CD4-positive, CD25-positive, alpha-beta regulatory T cell (primary cell): Measurements from ENCODE around the gene LGALS3BP. TPM values are rescaled to one million over a fixed set of nuclear protein-coding genes. Genes with fewer than 3 reads are reported as not detected.

Source experiments
- ATAC-seq, 2 donors: fragments of 150-1000 bp; cut with Tn5 transposase; one replicate each; pipeline ENCODE4 v1.10.0; 2021; ENCODE audit warnings: low read depth in 2 of 2, moderate number of reproducible peaks in 2 of 2, moderate library complexity in 1 of 2
- DNase-seq, 3 donors: peaks; one replicate each; pipeline versions ENCODE4 v3.0.0 to v3.0.0-alpha.2; 2012 to 2022; ENCODE audit warnings: mixed read lengths in 1 of 3
- H3K27ac ChIP-seq: one replicate; pipeline ENCODE4 v1.7.0; 2013; ENCODE audit warnings: mild to moderate bottlenecking, low read length; ENCODE audit not compliant: insufficient read depth, poor library complexity, severe bottlenecking
- H3K27me3 ChIP-seq: one replicate; pipeline ENCODE4 v1.7.0; 2013; ENCODE audit warnings: low read length; ENCODE audit not compliant: control insufficient read depth, insufficient read depth
- H3K36me3 ChIP-seq: one replicate; pipeline ENCODE4 v1.7.0; 2013; ENCODE audit warnings: mild to moderate bottlenecking, low read length, moderate library complexity; ENCODE audit not compliant: control insufficient read depth, insufficient read depth
- H3K4me1 ChIP-seq: 2 replicates; pipeline ENCODE4 v1.7.0; 2013; ENCODE audit warnings: mild to moderate bottlenecking, low read length; ENCODE audit not compliant: insufficient read depth, control insufficient read depth, poor library complexity, severe bottlenecking
- H3K4me3 ChIP-seq: one replicate; pipeline ENCODE4 v1.7.0; 2013; ENCODE audit warnings: low read depth, mild to moderate bottlenecking, low read length, moderate library complexity
- H3K9me3 ChIP-seq, 2 experiments: 1 replicate in 1 of 2; 2 replicates in 1 of 2; pipeline ENCODE4 v1.7.0; 2013; ENCODE audit warnings: low read length in 2 of 2, mild to moderate bottlenecking in 1 of 2, moderate library complexity in 1 of 2; ENCODE audit not compliant: control insufficient read depth in 2 of 2
- H3K27ac Mint-ChIP-seq, 3 donors: one replicate each; pipeline ENCODE4 v1.8.0; 2020 to 2022; ENCODE audit warnings: mild to moderate bottlenecking in 3 of 3, mixed read lengths in 3 of 3, moderate library complexity in 2 of 3
- H3K27me3 Mint-ChIP-seq: one replicate; pipeline ENCODE4 v1.8.0; 2022; ENCODE audit warnings: mild to moderate bottlenecking, mixed read lengths
- H3K36me3 Mint-ChIP-seq: one replicate; pipeline ENCODE4 v1.8.0; 2020; ENCODE audit warnings: mixed read lengths
- H3K4me1 Mint-ChIP-seq, 4 donors: one replicate each; pipeline ENCODE4 v1.8.0; 2020 to 2022; ENCODE audit warnings: mixed read lengths in 4 of 4, mild to moderate bottlenecking in 1 of 4
- H3K4me3 Mint-ChIP-seq, 4 donors: one replicate each; pipeline ENCODE4 v1.8.0; 2020 to 2022; ENCODE audit warnings: mild to moderate bottlenecking in 4 of 4, mixed read lengths in 4 of 4, moderate library complexity in 3 of 4
- H3K9me3 Mint-ChIP-seq, 7 donors: one replicate each; pipeline ENCODE4 v1.8.0; 2020 to 2022; ENCODE audit warnings: mixed read lengths in 7 of 7, mild to moderate bottlenecking in 3 of 7, moderate library complexity in 2 of 7
- polyA plus RNA-seq, 4 donors: library from polyadenylated mRNA; unstranded; fragments of 300-500 nt; fragmentation: Illumina TruSeq; gene quantifications; one replicate each; pipeline ENCODE4 v1.2.3, GENCODE V29; 2021
- total RNA-seq: library from RNA; stranded (reverse); gene quantifications from one replicate; pipeline ENCODE4 v1.2.3, GENCODE V29; 2022

The LGALS3BP gene
- total and polyA plus RNA-seq, 5 donors from 2014 or later, result 23.4 to 43.5 (median 27.2) TPM

DNA sequence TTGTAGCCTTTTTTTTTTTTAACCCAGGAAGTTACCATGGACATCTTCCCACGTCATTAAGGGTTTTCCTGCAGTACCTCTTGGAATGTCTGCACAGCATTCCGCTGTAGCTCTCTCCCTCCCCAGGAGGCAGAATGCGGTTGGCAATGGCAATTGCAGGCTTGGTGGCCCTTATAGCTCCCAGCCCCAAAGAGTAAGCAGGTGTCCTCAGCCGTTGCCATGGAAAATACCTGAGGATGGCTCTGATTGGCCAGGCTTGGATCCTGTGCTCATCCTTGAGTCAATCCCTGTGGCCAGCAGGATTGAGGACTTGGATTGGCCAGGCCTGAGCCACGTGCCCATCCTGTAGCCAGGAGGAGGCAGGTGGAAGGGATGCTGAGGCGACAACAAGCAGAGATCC lies 39.0 kb downstream of the LGALS3BP start:
- H3K27me3 Mint-ChIP-seq, result no peaks in the 10 kb centered on the region
- no peak overlapping the region for H3K27ac Mint-ChIP-seq
- Histone ChIP-seq H3K4me3 (no peak overlapping the region), H3K36me3 (no peaks in the 10 kb centered on the region), H3K27ac (no peak overlapping the region), H3K9me3 (no peaks in the 10 kb centered on the region), H3K4me1 (no peaks in the 10 kb centered on the region), H3K27me3 (no peaks in the 10 kb centered on the region)
- no peaks in the 10 kb centered on the region for H3K36me3 Mint-ChIP-seq
- H3K4me1 Mint-ChIP-seq, result peaks cover 0 to 2% (median 0%) of the 10 kb centered on the region in 4 donors
- no peak overlapping the region for H3K4me3 Mint-ChIP-seq
- no peak for DNase-seq
- H3K9me3 Mint-ChIP-seq, result peaks cover 0 to 2% (median 0%) of the 10 kb centered on the region in 7 donors
- ATAC-seq, result no peak

DNA sequence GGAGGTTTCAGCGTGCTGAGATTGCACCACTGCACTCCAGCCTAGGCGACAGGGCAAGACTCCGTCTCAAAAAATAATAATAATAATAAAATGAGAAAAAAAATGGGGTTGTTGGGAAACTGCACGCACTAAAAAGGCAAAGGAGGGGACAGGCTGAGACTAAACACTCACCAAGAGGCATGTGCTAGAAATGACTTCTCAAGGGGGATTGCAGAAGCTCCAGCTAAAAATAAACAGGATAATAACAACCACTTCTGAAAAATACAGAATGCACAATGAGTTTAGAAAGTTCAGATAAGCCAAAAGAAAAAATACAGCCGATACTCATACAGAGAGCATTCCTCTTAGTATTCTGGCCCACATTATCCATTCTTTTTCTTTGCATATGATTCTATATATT lies 39.5 kb downstream of the LGALS3BP start:
- Mint-ChIP-seq H3K9me3 (peaks cover 0 to 5% (median 0%) of the 10 kb centered on the region in 7 donors), H3K4me3 (no peak overlapping the region), H3K36me3 (no peaks in the 10 kb centered on the region), H3K4me1 (peaks cover 0 to 2% (median 0%) of the 10 kb centered on the region in 4 donors), H3K27me3 (no peaks in the 10 kb centered on the region), H3K27ac (no peak overlapping the region)
- Histone ChIP-seq H3K36me3 (no peaks in the 10 kb centered on the region), H3K27ac (no peak overlapping the region), H3K27me3 (no peaks in the 10 kb centered on the region), H3K4me1 (no peaks in the 10 kb centered on the region), H3K4me3 (no peak overlapping the region), H3K9me3 (no peaks in the 10 kb centered on the region)
- ATAC-seq, result no peak
- no peak for DNase-seq

DNA sequence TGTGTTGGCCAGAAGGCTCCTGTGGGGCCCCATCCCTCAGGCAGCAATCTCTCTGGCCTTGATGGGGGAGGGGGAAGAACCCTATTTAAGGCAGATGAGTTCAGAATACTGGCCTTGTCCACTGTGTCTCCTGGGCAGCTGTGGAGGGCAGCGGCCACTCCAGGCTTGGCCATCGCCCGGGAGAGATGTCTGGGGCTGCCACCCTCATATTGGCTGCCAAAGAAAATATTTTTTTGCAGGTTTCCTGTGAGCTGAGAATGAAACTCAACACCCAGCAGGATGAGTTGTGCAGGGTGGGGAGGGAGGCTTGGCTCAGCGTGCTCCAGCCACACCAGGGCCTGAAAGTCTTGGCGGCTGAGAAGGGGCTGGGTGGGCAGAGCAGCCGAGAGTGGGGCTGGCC lies 40.1 kb downstream of the LGALS3BP start:
- Histone ChIP-seq H3K9me3 (no peaks in the 10 kb centered on the region), H3K4me1 (no peaks in the 10 kb centered on the region), H3K36me3 (no peaks in the 10 kb centered on the region), H3K27ac (no peak overlapping the region), H3K27me3 (no peaks in the 10 kb centered on the region), H3K4me3 (no peak overlapping the region)
- Mint-ChIP-seq H3K36me3 (no peaks in the 10 kb centered on the region), H3K9me3 (peaks cover 0 to 5% (median 0%) of the 10 kb centered on the region in 7 donors), H3K27ac (no peak overlapping the region), H3K27me3 (peaks cover under 1% of the 10 kb centered on the region), H3K4me3 (no peak overlapping the region), H3K4me1 (no peaks in the 10 kb centered on the region)
- no peak for ATAC-seq
- no peak for DNase-seq

DNA sequence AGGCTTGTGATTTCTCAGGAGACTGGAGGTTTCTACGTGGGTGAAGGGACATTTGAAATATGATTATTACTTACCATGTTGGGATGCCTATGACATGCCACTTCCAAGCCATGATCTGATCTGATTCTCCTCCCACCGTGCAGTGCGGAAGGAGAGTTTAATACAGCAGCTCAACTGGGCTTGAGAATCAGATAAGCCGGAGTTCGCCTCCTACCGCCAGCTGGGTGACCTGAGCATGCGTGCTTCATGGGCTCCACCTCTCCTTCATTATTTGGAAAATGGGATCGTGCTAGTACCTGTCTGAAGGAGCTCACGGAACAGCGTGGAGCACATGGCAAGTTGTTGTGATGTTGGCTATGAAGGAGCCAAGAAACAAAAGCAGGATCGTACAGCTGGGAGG lies 42.2 kb downstream of the LGALS3BP start:
- Mint-ChIP-seq H3K4me3 (no peak overlapping the region), H3K27ac (no peak overlapping the region), H3K9me3 (peaks cover 0 to 5% (median 0%) of the 10 kb centered on the region in 7 donors), H3K4me1 (peaks cover 0 to 11% (median 2%) of the 10 kb centered on the region in 4 donors), H3K27me3 (peaks cover 6% of the 10 kb centered on the region), H3K36me3 (no peaks in the 10 kb centered on the region)
- Histone ChIP-seq H3K4me3 (no peak overlapping the region), H3K27ac (no peak overlapping the region), H3K27me3 (no peaks in the 10 kb centered on the region), H3K36me3 (no peaks in the 10 kb centered on the region), H3K4me1 (peaks cover 9% of the 10 kb centered on the region), H3K9me3 (no peaks in the 10 kb centered on the region)
- DNase-seq, result no peak
- no peak for ATAC-seq

DNA sequence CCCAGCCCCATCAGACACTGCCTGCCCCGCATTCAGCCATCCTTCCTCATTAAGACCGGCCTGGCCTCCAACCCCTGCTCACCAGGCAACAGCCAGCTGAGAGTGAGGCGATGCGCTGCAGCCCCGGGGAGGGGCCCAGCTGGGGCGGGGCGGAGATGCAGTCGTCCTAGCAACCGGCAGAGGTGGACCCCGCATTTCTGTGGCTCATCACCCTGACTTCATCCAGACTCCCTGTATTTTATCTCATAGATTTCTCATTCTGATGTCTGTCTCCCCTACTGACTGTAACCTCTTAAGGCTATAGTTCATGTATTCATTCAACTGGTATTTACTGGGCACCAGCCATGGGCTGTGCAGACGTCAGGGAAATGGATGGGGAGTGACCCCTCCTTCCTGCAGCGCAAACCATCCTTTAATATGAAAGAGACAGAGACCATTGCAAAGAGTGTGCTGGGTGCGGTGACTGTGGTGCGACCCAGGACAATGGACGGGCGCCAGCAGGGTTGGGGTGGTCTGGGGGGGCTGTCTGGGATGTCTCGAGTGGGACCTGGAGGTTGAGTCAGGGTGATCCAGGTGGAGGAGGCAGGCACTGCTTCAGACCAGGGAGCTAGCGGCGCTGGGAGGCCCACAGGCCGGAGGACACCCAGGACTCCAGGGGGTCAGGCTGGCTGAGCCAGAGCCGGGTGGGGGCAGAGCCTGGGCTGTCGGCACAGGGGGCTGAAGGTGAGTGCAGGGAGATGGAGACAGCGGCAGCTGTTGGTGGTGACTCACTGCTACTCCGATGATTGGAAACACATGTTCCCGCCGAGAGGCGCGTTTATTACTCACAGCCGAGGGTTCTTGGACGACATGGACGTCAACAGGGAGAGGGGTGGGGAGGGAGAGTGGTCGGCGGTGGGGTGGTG lies 44.1 kb downstream of the LGALS3BP start:
- H3K4me3 ChIP-seq, result no peak overlapping the region
- H3K9me3 Mint-ChIP-seq, result peaks cover 0 to 3% (median 0%) of the 10 kb centered on the region in 7 donors
- H3K4me1 ChIP-seq, result peaks cover 9% of the 10 kb centered on the region
- no peak overlapping the region for H3K27ac ChIP-seq
- H3K27ac Mint-ChIP-seq, result no peak overlapping the region
- H3K4me1 Mint-ChIP-seq, result peaks cover 0 to 11% (median 4%) of the 10 kb centered on the region in 4 donors
- H3K36me3 Mint-ChIP-seq, result no peaks in the 10 kb centered on the region
- ATAC-seq (no peak), DNase-seq (no peak)
- no peaks in the 10 kb centered on the region for H3K27me3 ChIP-seq
- H3K4me3 Mint-ChIP-seq, result no peak overlapping the region
- H3K27me3 Mint-ChIP-seq, result peaks cover 14% of the 10 kb centered on the region
- no peaks in the 10 kb centered on the region for H3K9me3 ChIP-seq
- no peaks in the 10 kb centered on the region for H3K36me3 ChIP-seq

DNA sequence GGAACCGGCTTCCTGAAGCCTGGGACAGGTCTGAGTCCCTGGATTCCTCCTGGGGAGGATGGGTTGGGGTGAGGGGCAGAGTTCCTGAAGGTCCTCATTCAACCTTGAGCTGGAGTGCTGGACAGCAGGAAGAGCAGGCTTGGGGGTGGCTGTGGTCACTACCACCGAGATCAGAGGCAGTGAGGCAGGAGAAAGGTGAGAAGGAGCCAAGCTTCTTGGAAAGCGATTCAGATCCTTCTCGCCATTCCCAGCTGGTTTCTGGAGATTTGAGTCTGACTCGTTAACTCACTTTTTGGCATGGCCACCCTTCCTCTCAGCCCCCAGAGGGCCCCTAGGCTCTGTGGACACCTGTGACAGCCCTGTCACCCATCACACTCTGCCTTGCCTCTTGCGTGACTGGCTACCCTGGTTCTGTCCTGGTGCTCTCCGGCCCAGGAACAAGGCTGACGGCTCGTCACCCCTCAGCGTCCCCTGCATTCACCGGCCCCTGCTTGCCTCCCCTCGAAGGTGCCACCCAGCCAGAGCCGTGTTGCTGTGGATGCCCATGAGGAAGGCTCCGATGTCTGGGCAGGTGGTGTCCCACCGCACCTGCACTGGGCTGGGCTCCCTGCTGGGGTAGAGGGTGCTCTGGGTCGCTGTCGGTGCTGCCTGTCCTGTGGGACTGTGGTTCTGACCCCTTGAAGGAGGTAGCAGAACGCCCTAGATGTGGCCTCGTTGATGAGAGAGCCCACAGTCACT lies 44.9 kb downstream of the LGALS3BP start:
- DNase-seq (no peak), ATAC-seq (no peak)
- peak overlapping the region in 1 of 3 donors; percentile 29 for H3K27ac Mint-ChIP-seq
- no peaks in the 10 kb centered on the region for H3K36me3 Mint-ChIP-seq
- H3K4me1 Mint-ChIP-seq, result peaks cover 0 to 11% (median 4%) of the 10 kb centered on the region in 4 donors
- Histone ChIP-seq H3K27me3 (no peaks in the 10 kb centered on the region), H3K4me1 (peaks cover 9% of the 10 kb centered on the region), H3K4me3 (no peak overlapping the region), H3K36me3 (no peaks in the 10 kb centered on the region), H3K27ac (no peak overlapping the region), H3K9me3 (no peaks in the 10 kb centered on the region)
- no peak overlapping the region for H3K4me3 Mint-ChIP-seq
- peaks cover 0 to 3% (median 0%) of the 10 kb centered on the region in 7 donors for H3K9me3 Mint-ChIP-seq
- peaks cover 14% of the 10 kb centered on the region for H3K27me3 Mint-ChIP-seq

DNA sequence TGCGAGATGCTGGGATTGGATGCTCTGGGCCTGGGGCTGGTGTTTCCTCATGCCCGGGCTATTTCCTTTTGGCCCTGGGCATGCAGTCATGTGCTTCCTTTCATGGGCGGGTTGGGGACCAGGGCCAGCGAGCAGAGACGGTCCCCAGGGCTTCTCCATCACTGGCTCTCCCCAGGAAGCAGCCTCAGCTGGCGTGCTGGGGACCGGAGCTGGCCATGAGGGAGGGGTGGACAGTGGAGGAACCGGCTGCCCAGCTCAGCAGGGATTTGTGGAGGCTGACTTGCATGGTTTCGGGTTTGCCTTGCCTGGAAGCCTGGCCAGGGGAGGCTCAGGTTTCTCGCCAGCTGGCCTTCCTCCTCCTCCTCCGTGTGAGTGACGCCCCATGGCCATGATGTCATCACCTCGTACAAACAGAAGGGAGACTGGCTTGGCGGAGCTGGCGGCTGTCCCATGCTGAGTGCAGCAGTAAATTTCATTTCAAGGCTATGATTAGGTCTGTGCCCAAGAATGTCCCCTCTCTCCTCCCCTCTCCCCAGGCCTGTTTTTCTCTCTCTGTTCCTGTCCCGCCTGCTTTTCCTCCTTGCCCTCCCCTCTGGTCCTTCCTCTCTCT lies 45.7 kb downstream of the LGALS3BP start:
- ATAC-seq (no peak), DNase-seq (no peak)
- Histone ChIP-seq H3K27ac (no peak overlapping the region), H3K36me3 (no peaks in the 10 kb centered on the region), H3K4me3 (no peak overlapping the region), H3K9me3 (no peaks in the 10 kb centered on the region), H3K27me3 (no peaks in the 10 kb centered on the region), H3K4me1 (peaks cover 9% of the 10 kb centered on the region)
- Mint-ChIP-seq H3K27ac (peak overlapping the region in 2 of 3 donors; percentile 29 to 80), H3K4me3 (no peak overlapping the region), H3K4me1 (peaks cover 0 to 11% (median 4%) of the 10 kb centered on the region in 4 donors), H3K36me3 (no peaks in the 10 kb centered on the region), H3K27me3 (peaks cover 14% of the 10 kb centered on the region), H3K9me3 (peaks cover 0 to 3% (median 0%) of the 10 kb centered on the region in 7 donors)
